Panc1 (cell line): ENCODE results near the gene SPATC1L.

Experiments used
- CTCF ChIP-seq: fragments of 450-650 bp; IDR thresholded peaks from 2 replicates; pipeline ENCODE4 v1.5.1; 2017; ENCODE audit warnings: mild to moderate bottlenecking
- REST ChIP-seq, 2 experiments: IDR thresholded peaks; 2 replicates each; pipeline ENCODE4 v1.6.1; 2011 to 2012; ENCODE audit warnings: low read depth in 2 of 2, control low read depth in 1 of 2, low read length in 1 of 2, mild to moderate bottlenecking in 1 of 2, moderate library complexity in 1 of 2; ENCODE audit not compliant: insufficient read depth in 1 of 2

- TF ChIP-seq CTCF (no peak), REST (IDR thresholded peaks at IDR 0.05; ENCODE audit: insufficient read depth in 1 of 2, low read depth in 2 of 2, low read length in 1 of 2) (no peak)
Observed at GRCh38 chr21:46183910-46184624, at the start of gene SPATC1L.
